CD14-positive monocyte (primary cell): ENCODE data around the gene OR52K2. TPM values are rescaled to one million over a fixed set of nuclear protein-coding genes. Genes with fewer than 3 reads are reported as not detected.
"Not testable (repeated sequence)": the region's sequence is repeated elsewhere in the genome, so short reads cannot be mapped to it uniquely, and the experiment has no call there.

Source experiments
- DNase-seq, 3 donors: peaks; one replicate each; pipeline ENCODE4 v3.0.0-alpha.2; 2011 to 2022
- H2AFZ ChIP-seq: 2 replicates; pipeline ENCODE4 v1.6.0; 2012; ENCODE audit warnings: mild to moderate bottlenecking, low read depth, low read length, inconsistent platforms; ENCODE audit not compliant: insufficient read depth, poor library complexity, severe bottlenecking
- H3K27ac ChIP-seq, 2 donors: 1 replicate in 1 of 2; 2 replicates in 1 of 2; pipeline ENCODE4 v1.5.1; 2012 to 2013; ENCODE audit warnings: low read length in 2 of 2, control low read depth in 1 of 2, inconsistent platforms in 1 of 2, low read depth in 1 of 2, mild to moderate bottlenecking in 1 of 2
- H3K27me3 ChIP-seq, 2 donors: one replicate each; pipeline versions ENCODE4 v1.6.0 to v1.6.1; 2011 to 2013; ENCODE audit warnings: low read length in 2 of 2; ENCODE audit not compliant: control insufficient read depth in 2 of 2, insufficient read depth in 2 of 2
- H3K36me3 ChIP-seq, 2 donors: replicated peaks in 1 of 2; 1 replicate in 1 of 2; 2 replicates in 1 of 2; pipeline versions ENCODE4 v1.5.1 to v1.6.1; 2012 to 2013; ENCODE audit warnings: low read length in 2 of 2, control low read depth in 1 of 2, inconsistent platforms in 1 of 2, mild to moderate bottlenecking in 1 of 2; ENCODE audit not compliant: insufficient read depth in 2 of 2, control insufficient read depth in 1 of 2
- H3K4me1 ChIP-seq, 2 donors: 1 replicate in 1 of 2; 2 replicates in 1 of 2; pipeline versions ENCODE4 v1.5.1 to v1.6.1; 2012 to 2013; ENCODE audit warnings: low read length in 2 of 2, control low read depth in 1 of 2, inconsistent platforms in 1 of 2, mild to moderate bottlenecking in 1 of 2, moderate library complexity in 1 of 2; ENCODE audit not compliant: insufficient read depth in 2 of 2, control insufficient read depth in 1 of 2
- H3K4me2 ChIP-seq: replicated peaks from 2 replicates; pipeline ENCODE3; 2012; ENCODE audit warnings: low read length, moderate library complexity, mild to moderate bottlenecking; ENCODE audit not compliant: poor library complexity, severe bottlenecking; ENCODE audit errors: extremely low read depth
- H3K4me3 ChIP-seq, 3 experiments: fragments of 200-600 bp in 1 of 3; sonication (generic) in 1 of 3; replicated peaks in 1 of 3; 1 replicate in 2 of 3; 2 replicates in 1 of 3; pipeline ENCODE4 v1.5.1; 2011 to 2013; ENCODE audit warnings: low read length in 3 of 3, mild to moderate bottlenecking in 3 of 3, control low read depth in 2 of 3, low read depth in 2 of 3, inconsistent platforms in 1 of 3, moderate library complexity in 1 of 3
- H3K79me2 ChIP-seq: 2 replicates; pipeline ENCODE4 v1.6.0; 2012; ENCODE audit warnings: mild to moderate bottlenecking, control low read depth, inconsistent platforms, low read length, moderate library complexity; ENCODE audit not compliant: insufficient read depth
- H3K9ac ChIP-seq: 2 replicates; pipeline ENCODE4 v1.6.0; 2017; ENCODE audit warnings: low read length, mild to moderate bottlenecking; ENCODE audit not compliant: insufficient read depth, poor library complexity, severe bottlenecking
- H3K9me3 ChIP-seq, 2 donors: replicated peaks in 1 of 2; 1 replicate in 1 of 2; 2 replicates in 1 of 2; pipeline versions ENCODE4 v1.5.1 to v1.6.1; 2012 to 2013; ENCODE audit warnings: low read length in 2 of 2, control low read depth in 1 of 2; ENCODE audit not compliant: control insufficient read depth in 1 of 2, insufficient read depth in 1 of 2
- H4K20me1 ChIP-seq: 2 replicates; pipeline ENCODE4 v1.6.0; 2012; ENCODE audit warnings: mild to moderate bottlenecking, low read length, control low read depth, moderate library complexity; ENCODE audit not compliant: insufficient read depth
- H3K27ac Mint-ChIP-seq, 7 donors: one replicate each; pipeline ENCODE4 v1.8.0; 2020; ENCODE audit warnings: mild to moderate bottlenecking in 7 of 7, mixed read lengths in 7 of 7, moderate library complexity in 6 of 7, inconsistent platforms in 2 of 7
- H3K27me3 Mint-ChIP-seq, 3 donors: one replicate each; pipeline ENCODE4 v1.8.0; 2021 to 2022; ENCODE audit warnings: low read depth in 3 of 3, mild to moderate bottlenecking in 3 of 3, mixed read lengths in 3 of 3, moderate library complexity in 3 of 3, inconsistent platforms in 1 of 3
- H3K36me3 Mint-ChIP-seq, 2 donors: one replicate each; pipeline ENCODE4 v1.8.0; 2020; ENCODE audit warnings: mixed read lengths in 2 of 2, inconsistent platforms in 1 of 2, mild to moderate bottlenecking in 1 of 2
- H3K4me1 Mint-ChIP-seq: one replicate; pipeline ENCODE4 v1.8.0; 2020; ENCODE audit warnings: mild to moderate bottlenecking, mixed read lengths
- H3K4me3 Mint-ChIP-seq, 2 donors: one replicate each; pipeline ENCODE4 v1.8.0; 2020; ENCODE audit warnings: mild to moderate bottlenecking in 2 of 2, mixed read lengths in 2 of 2, moderate library complexity in 1 of 2
- H3K9me3 Mint-ChIP-seq, 7 donors: one replicate each; pipeline ENCODE4 v1.8.0; 2020 to 2022; ENCODE audit warnings: mixed read lengths in 7 of 7, mild to moderate bottlenecking in 6 of 7, moderate library complexity in 6 of 7, inconsistent platforms in 2 of 7
- CTCF ChIP-seq: fragments of 200-600 bp; IDR thresholded peaks from one replicate; pipeline ENCODE4 v1.8.0; 2022; ENCODE audit warnings: antibody characterized with exemption, mild to moderate bottlenecking
- WGBS: methylation state at CpG from one replicate; pipeline ENCODE4 v1.1.5; 2013; ENCODE audit warnings: missing lambda C conversion rate; ENCODE audit not compliant: insufficient coverage; 5-methylcytosine and 5-hydroxymethylcytosine counted together
- intact Hi-C, 2 donors: fragments of 100-400 bp; cut with micrococcal nuclease; formaldehyde crosslinking; loops; one replicate each; pipeline versions ENCODE4 v1.15.0 to v1.15.1; 2023
- polyA plus RNA-seq, 3 donors: library from polyadenylated mRNA; depleted of rRNA in 1 of 3; unstranded in 2 of 3; stranded (reverse) in 1 of 3; fragments of 300-500 nt in 2 of 3; fragments of >200 nt in 1 of 3; fragmentation: Illumina TruSeq in 2 of 3; gene quantifications; 1 replicate in 2 of 3; 2 replicates in 1 of 3; pipeline ENCODE4 v1.2.3, GENCODE V29; 2012 to 2021

The OR52K2 gene
- polyA plus RNA-seq, 3 donors = 0.16 to 1.5 (median 0.41) TPM

GRCh38 chr11:4484310-4484709, 35.2 kb downstream of the OR52K2 start:
- no peak for TF ChIP-seq CTCF
- H3K9me3 ChIP-seq = no peaks in the 10 kb centered on the region
- peaks cover 44 to 50% of the 10 kb centered on the region in 2 donors for H3K4me1 ChIP-seq
- H3K4me2 ChIP-seq = no peak overlapping the region
- H4K20me1 ChIP-seq = no peaks in the 10 kb centered on the region
- no peaks in the 10 kb centered on the region for H3K27me3 ChIP-seq
- H3K27ac Mint-ChIP-seq = no peak overlapping the region
- H3K4me1 Mint-ChIP-seq = peaks cover 37% of the 10 kb centered on the region
- DNase-seq = peak in 1 of 3 donors; percentile 8
- H3K4me3 ChIP-seq = no peak overlapping the region
- H3K9me3 Mint-ChIP-seq = peaks cover 0 to 5% (median 2%) of the 10 kb centered on the region in 7 donors
- peaks cover 5% of the 10 kb centered on the region in 2 donors for H3K36me3 Mint-ChIP-seq
- no peak overlapping the region for H3K9ac ChIP-seq
- no peak overlapping the region for H2AFZ ChIP-seq
- no peaks in the 10 kb centered on the region for H3K36me3 ChIP-seq
- 67% methylated on average over 3 of the region's 4 CpGs for WGBS
- peaks cover 1 to 3% (median 2%) of the 10 kb centered on the region in 3 donors for H3K27me3 Mint-ChIP-seq
- H3K79me2 ChIP-seq = no peaks in the 10 kb centered on the region
- H3K4me3 Mint-ChIP-seq = no peak overlapping the region
- intact Hi-C loops = loop anchor here (5.0 to 10.0 kb wide), 3 partner anchors 37 to 92 kb away; partner anchors contain the start of genes OR52K2 (in 1 of the 2) and TRIM21 (in 1 of the 2)
- no peak overlapping the region for H3K27ac ChIP-seq

- not testable (repeated sequence) for DNase-seq, H3K79me2 ChIP-seq, H3K27ac ChIP-seq, H3K9me3 ChIP-seq, H3K9ac ChIP-seq, H3K4me2 ChIP-seq, H3K4me3 Mint-ChIP-seq, H3K4me3 ChIP-seq, H4K20me1 ChIP-seq, H3K27me3 ChIP-seq, H3K27ac Mint-ChIP-seq, H2AFZ ChIP-seq, H3K36me3 ChIP-seq
- intact Hi-C loops = loop anchor here (5.0 kb wide), 2 partner anchors 99 to 304 kb away; partner anchors contain the start of gene TRIM21 (in 1 of the 2)
- peaks cover 14 to 15% of the 10 kb centered on the region in 2 donors for H3K36me3 Mint-ChIP-seq
- peaks cover 21% of the 10 kb centered on the region for H3K4me1 Mint-ChIP-seq
- peaks cover 7 to 12% of the 10 kb centered on the region in 2 donors for H3K4me1 ChIP-seq
- peaks cover 9 to 13% (median 11%) of the 10 kb centered on the region in 3 donors for H3K27me3 Mint-ChIP-seq
- WGBS = no CpG with 5 or more reads among the region's 2 CpGs
- peaks cover 2 to 15% (median 8%) of the 10 kb centered on the region in 7 donors for H3K9me3 Mint-ChIP-seq
Observed at GRCh38 chr11:4491405-4491804, 42.3 kb downstream of the OR52K2 start.
